Measurements from ENCODE around the gene IL2RA. TPM values are rescaled to one million over a fixed set of nuclear protein-coding genes. Genes with fewer than 3 reads are reported as not detected.
"Not testable (repeated sequence)": the region's sequence is repeated elsewhere in the genome, so short reads cannot be mapped to it uniquely, and the experiment has no call there.

IL2RA gene
- polyA plus RNA-seq, 1 donor = 0.05 TPM

DNA sequence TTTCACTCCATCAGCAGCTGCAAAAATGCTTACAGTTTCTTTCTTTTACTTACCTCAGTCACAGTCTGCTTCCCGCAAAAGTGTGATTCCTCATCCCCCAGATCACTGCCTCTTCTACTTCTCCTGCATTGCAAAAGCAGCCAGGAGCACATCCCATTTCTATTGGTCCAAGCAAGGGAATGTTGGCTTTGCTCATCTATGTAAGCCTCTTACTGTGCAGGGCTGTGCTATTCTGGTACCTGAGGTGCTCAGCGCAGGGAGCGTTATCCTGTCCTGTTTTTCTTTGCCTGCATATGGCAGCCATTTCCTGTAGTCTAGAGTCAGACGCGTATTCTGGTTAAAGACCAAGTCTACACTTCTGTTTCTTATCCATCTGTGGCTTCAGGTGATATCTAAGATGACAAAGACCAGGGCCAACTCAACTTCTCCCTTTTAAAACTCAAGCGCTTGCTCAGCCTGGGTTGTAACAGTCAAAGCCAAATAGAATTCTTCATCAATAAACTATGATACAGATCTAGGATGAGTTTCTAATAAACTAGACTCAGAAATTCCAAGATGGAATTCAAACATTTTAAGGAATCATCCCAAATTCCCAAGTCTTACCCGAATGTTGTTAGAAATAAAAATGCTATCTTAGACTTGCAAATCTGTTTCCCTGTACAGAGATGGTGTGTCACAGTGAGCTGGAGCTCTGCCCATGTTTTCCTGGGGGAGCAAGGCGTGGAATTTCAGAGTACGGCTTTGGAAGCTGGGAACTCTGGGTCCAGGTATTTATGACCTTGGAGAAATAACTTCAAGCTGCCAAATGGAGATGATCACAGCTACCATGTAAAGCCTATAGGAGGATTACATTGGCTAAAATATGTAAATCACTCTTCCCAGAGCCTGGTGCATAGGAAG lies 20.6 kb upstream of the IL2RA start:
- DNase-seq = no peak

- DNase-seq = no peak
These were observed 18.3 kb upstream of the IL2RA start for GRCh38 chr10:6080417-6080973.

- no peak for DNase-seq
These were observed 16.9 kb upstream of the IL2RA start for GRCh38 chr10:6079044-6079443.

DNA sequence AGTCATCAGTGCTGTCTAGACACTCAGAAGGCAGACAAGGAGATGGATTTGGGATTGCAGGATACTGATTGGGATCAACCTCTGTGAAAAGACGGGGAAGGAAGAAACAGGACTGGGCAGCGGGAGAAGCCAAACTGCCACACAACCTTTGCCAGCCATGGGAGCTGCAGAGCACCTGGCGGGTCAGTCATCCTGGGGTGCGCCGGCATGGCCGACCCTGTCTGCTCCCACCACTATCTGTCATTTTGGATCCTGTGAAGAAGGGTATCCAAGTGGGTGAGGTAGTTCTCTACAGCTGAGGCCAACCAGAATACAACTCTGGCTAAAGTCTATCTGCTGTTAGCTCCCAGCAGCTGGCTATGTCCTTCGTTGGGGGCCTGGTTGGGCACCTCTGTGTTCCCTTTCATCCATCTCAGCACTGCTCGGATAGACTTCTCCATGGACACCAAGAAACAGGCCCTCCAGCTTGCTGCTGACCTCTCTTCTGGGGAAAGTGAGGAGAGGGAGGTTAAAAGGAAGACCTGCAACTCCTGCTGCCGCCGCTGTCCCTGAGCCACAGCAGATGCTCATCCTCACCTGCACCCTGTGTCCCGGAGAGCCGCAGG lies 15.0 kb upstream of the IL2RA start:
- no peak for DNase-seq

GRCh38 chr10:6074489-6075301 lies 12.5 kb upstream of the IL2RA start:
- no peak for DNase-seq

GRCh38 chr10:6072215-6072934 lies 10.2 kb upstream of the IL2RA start:
- DNase-seq = no peak

GRCh38 chr10:6071181-6072175 lies 9.3 kb upstream of the IL2RA start:
- no peak for DNase-seq

GRCh38 chr10:6070660-6071059 lies 8.5 kb upstream of the IL2RA start:
- no peak for DNase-seq

- DNase-seq = no peak
These were observed 7.1 kb upstream of the IL2RA start for GRCh38 chr10:6069081-6069931.

DNA sequence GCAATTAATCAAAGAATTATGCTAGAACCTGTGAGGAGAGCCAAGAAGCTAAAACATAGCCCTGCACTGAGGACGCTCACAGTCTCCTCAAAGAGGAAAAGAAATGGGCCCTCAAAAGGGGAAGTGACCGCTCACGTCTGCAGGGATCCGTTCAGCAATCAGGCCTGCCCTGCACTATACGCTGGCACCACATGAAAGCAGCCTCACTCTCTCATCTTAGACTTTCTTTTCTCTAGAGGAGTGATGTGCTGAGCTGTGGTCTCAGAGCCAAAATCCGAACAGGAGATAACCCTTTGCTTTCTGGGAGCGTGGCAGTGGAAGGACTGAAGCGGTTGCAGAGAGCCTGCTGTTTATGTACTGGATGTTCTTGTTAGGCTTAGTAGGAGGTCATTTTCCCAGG lies 6.3 kb upstream of the IL2RA start:
- DNase-seq = no peak

DNA sequence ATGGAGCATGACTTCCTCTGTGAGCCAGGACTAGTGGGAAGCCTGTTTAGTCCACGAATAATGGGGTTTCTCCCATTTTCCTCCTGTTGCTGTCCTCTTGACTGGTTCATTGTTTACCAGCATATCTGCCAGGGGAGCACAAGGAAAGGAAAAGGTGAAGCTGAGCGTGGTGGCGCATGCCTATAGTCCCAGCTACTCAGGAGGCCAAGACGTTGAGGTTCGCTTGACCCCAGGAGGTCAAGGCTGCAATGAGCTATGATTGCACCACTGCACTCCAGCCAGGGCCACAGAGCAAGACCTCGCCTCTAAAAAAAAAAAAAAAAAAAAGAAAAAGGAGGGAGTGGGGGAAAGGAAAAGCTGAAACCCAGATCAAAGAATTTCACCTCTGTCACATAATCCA lies 5.8 kb upstream of the IL2RA start:
- DNase-seq = no peak

DNA sequence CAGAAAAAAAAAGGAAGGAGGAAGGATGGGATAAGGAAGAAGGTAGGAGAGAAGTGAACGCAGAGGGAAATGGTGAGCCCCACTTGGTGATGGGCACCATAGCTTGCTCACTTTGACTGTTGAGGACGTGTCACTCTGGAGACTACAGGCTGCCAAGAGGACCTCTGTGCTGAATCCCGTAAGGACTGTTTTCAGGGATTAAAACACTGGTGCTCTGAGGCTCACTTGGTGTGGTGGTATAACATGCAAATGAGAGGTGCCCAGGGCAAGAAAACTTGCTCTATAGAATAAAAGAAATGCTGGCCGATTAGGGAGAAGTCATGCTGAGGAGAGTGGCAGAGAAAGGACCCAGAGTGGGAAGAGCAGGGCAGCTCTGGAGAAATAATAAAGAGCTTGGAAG lies 5.3 kb upstream of the IL2RA start:
- DNase-seq = no peak

DNA sequence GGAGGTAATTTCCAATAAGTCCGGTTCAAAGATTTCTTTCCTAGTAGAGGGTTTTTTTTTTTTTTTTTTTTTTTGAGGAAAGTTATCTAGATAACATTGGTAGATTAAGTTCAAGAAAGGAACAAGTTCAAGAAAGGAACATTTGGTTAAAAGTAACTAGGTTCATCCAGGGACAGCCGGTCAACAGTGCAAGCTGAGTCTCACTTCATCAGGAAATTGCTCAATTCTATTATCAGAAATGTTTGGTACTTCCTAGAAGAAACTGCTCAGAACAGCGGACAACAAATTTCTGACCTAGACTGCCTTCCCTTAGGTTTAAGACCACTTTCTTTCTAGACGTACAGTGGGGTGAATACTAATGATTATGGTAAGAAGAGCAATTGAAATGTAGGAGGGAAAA lies 3.7 kb upstream of the IL2RA start:
- DNase-seq = no peak

DNA sequence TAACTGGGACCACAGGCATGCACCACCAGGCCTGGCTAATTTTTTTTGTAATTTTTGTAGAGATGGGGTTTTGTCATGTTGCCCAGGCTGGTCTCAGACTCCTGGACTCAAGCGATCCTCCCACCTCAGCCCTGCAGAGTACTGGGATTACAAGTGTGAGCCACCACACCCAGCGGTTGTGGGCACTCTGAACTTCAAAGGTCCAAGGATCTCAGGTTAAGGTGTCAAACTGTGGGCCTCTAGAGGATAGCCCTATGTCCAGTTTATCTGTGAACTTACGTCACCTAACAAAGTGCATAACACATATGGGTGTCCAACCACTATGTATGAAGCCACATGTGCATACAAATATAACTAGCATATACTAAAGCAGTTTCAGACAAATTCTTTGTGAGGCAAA lies 3.2 kb upstream of the IL2RA start:
- no peak for DNase-seq

DNA sequence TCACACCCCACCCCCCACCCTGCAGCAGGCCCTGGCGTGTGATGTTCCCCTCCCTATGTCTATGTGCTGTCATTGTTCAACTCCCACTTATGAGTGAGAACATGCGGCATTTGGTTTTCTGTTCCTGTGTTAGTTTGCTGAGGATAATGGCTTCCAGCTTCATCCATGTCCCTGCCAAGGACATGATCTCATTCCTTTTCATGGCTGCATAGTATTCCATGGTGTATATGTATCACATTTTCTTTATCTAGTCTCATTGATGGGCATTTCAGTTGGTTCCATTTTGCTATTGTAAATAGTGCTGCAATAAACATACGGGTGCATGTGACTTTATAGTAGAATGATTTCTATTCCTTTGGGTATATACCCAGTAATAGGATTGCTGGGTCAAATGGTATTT lies 2.6 kb upstream of the IL2RA start:
- DNase-seq = not testable (repeated sequence)

DNA sequence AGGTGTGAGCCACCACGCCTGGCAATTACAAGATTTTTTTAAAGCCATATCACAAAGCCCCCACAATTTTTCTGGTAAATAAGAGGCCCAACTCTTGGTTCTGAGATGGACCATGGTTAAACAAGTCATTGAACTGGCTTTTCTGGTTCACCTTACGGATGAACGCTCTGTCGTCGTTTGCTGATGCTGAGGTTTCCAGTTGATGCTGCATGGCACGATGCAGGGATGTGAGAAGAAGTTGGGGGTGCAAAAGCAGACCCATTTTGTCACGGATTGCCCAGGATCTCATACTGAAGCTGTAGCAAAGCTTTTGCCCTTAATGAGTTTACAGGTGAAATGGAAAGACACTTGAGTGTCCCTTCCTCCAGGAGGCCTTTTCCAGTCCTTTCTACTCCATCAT lies 2.0 kb upstream of the IL2RA start:
- no peak for DNase-seq

GRCh38 chr10:6061056-6061455 lies 1.1 kb downstream of the IL2RA start:
- no peak for DNase-seq

DNA sequence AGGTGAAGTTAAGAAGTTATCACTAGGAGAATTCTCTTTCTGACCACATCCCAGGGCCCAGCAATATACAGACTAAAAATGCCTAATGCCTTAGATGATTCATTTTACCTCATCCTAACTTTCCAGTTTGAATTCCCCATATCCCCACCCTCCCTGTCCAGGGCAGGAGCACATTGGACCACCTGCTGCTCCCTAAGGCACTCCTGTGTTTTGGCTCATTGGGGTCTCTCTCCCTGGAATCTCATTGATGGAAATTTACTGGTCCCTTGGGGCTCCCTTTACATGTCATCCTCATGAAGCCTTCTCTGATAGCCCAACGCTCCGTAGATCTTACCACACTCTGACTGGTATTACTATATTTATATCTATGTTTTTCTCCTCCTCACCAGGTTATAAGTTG lies 2.7 kb downstream of the IL2RA start:
- DNase-seq = no peak

DNA sequence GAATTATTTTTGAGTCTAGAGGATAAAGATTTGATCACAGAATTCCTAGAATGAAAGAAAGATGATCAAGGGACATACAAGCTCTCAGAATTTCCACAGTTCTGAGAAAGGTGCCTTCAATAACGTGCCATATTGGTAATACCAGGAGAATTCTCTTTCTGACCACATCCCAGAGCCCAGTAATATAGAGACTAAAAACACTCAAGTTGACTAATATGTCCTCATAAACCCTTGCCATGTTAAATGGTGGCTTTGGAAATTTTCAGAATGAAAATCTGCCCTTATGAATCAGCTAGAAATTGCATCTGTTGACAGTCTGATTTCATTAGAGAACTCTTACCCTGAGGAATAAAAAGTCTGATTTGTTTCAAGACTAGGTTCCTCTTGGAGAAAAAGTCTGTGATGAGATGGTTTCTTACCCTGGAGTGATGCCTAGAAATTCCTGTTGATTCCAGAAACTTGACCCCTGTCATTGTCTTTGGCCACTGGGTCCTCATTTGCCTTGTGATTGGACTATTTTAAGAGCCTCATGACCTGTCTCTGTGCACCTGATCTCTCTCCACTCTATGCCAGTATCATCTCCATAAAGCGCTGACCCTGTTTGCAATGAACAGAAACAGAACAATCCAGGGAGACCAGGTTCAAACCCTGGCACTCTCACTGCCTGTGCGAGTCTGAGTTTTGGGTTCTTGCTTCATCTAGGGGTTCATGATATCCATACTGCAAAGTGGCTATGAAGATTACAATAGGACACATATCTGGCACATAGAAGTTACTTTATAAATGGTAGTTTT lies 3.3 kb downstream of the IL2RA start:
- no peak for DNase-seq

All from left kidney (tissue), 2 donors.